ENCODE measurements around the gene ETNK2. TPM values are rescaled to one million over a fixed set of nuclear protein-coding genes. Genes with fewer than 3 reads are reported as not detected.

The ETNK2 gene
- total RNA-seq, 1 donor from 2014 or later = 5.0 TPM

DNA sequence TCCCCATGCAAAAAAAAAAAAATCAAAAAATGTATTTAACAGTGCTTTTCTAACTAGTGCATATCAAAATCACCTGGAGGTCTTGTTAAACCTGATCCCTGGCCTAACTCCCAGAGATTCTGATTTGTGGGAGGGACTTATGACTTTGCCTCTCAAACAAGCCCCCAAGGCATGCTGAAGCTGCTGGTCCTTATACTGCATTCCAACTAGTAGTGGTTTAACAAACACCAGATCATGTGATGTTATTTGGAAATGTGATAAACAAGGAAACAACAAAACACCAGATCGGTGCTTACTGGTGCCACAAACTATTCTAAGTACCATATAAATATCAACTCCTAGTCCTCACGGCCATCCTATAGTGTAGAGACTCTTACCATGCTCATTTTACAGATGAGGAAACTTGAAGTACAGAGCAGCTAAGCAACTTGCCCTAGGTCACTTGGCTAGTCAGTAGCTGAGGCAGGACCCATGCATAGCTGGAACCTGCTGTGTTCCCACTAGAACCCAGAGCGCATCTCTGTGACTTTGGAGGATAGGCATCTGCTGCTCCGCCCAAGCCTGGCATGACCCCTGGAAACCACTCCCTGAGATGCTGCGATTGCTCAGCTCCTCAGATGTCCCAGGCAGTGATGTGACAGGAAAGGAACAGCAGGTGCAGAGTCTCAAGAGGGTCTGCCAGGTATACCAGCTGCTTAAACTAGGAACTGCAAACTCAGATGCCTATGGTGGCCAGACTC is 40.8 kb downstream of the ETNK2 start:
- no peak for DNase-seq
- Mint-ChIP-seq H3K9me3 (ENCODE audit: unreplicated experiment) (peaks cover 2% of the 10 kb centered on the region), H3K4me1 (ENCODE audit: low read depth, unreplicated experiment) (no peaks in the 10 kb centered on the region), H3K27me3 (ENCODE audit: unreplicated experiment) (no peaks in the 10 kb centered on the region), H3K36me3 (ENCODE audit: unreplicated experiment) (no peaks in the 10 kb centered on the region), H3K27ac (ENCODE audit: unreplicated experiment) (no peak overlapping the region), H3K4me3 (ENCODE audit: unreplicated experiment) (no peak overlapping the region)
- TF ChIP-seq, protein P1, sequence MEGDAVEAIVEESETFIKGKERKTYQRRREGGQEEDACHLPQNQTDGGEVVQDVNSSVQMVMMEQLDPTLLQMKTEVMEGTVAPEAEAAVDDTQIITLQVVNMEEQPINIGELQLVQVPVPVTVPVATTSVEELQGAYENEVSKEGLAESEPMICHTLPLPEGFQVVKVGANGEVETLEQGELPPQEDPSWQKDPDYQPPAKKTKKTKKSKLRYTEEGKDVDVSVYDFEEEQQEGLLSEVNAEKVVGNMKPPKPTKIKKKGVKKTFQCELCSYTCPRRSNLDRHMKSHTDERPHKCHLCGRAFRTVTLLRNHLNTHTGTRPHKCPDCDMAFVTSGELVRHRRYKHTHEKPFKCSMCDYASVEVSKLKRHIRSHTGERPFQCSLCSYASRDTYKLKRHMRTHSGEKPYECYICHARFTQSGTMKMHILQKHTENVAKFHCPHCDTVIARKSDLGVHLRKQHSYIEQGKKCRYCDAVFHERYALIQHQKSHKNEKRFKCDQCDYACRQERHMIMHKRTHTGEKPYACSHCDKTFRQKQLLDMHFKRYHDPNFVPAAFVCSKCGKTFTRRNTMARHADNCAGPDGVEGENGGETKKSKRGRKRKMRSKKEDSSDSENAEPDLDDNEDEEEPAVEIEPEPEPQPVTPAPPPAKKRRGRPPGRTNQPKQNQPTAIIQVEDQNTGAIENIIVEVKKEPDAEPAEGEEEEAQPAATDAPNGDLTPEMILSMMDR (IDR thresholded peaks at IDR 0.05; ENCODE audit: partially characterized antibody, unreplicated experiment) = no peak

DNA sequence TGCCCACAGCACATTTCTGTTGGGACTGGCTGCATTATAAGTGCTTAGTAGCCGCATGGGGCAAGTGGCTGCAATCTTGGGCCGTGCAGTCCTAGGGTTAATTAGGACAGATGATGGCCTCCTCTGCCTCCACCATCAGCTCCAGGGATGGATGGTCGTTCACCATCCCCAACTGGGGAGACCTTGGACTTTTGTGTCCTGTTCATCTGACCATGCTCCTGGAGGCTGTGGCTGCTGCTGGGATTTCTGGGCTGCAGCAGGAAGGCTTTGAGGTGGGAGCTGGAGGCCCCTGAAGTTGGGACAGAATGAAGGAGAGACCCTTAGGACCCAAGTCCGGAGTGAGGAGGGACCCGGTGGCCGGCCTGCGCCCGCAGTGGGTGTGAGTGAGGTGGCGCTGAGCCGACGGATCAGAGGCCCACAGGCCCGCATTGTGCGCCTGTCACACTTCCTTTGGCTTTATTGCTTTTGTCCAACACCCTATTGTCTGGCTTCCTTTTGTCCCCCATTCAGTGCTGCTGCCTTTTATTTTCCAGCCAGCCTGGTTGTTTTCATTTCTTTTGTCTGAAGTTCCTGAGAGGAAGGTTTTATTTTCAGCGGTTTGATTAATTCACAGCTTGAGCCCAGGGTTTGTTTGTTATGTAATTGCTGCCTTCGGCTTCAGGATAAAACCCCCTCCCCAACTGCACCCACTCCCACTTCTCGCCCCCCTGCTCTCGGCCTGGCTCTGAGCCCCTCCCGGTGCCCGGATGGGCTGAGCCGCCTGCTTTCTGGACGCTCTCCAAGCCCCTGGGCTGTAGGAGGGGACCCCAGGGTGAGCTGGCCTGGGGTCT is 43.3 kb downstream of the ETNK2 start:
- no peak overlapping the region for H3K27ac Mint-ChIP-seq (ENCODE audit: unreplicated experiment)
- no peak for DNase-seq
- no peak overlapping the region for H3K4me3 Mint-ChIP-seq (ENCODE audit: unreplicated experiment)
- H3K36me3 Mint-ChIP-seq (ENCODE audit: unreplicated experiment) = no peaks in the 10 kb centered on the region
- no peaks in the 10 kb centered on the region for H3K27me3 Mint-ChIP-seq (ENCODE audit: unreplicated experiment)
- TF ChIP-seq, protein P1 (IDR thresholded peaks at IDR 0.05; ENCODE audit: partially characterized antibody, unreplicated experiment) = no peak
- H3K4me1 Mint-ChIP-seq (ENCODE audit: low read depth, unreplicated experiment) = no peaks in the 10 kb centered on the region
- peaks cover 2% of the 10 kb centered on the region for H3K9me3 Mint-ChIP-seq (ENCODE audit: unreplicated experiment)

DNA sequence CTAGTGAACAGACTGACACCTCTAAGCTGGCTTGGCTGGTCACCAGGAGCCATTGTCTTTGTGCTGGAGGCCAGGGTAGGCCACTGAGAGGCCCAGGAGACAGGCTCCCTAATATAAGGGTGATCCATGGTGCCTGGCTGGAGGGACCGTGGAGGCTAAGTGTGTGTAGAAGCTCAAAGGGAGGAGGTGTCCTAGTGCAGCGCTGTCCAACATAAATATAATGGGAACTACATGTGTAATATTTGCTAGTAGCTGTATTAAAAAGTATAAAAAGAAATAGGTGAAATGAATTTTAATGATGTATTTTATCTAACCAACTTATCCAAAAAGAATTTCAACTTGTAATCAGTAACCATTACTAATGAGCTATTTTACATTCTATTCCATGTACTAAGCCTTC is 44.0 kb downstream of the ETNK2 start:
- no peaks in the 10 kb centered on the region for H3K4me1 Mint-ChIP-seq (ENCODE audit: low read depth, unreplicated experiment)

DNA sequence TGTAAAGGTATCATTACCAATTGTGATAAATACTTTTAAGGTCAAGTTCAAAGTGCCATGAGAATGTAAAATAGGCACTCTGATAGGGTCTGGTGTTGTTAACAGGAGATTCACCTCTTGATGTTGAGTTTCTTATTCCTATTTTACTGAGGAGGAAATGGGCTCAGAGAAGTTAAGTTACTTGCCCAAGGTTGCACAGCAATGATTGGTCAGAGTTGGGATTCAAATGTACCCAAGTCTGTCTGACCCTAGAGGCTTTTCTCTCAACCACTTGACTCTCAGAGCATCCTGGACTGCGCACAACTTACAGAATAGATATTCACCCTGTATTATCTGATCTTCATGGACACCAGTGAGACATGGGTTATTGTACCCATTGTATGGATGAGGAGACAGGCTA is 45.0 kb downstream of the ETNK2 start:
- no peak overlapping the region for H3K4me3 Mint-ChIP-seq (ENCODE audit: unreplicated experiment)
- no peaks in the 10 kb centered on the region for H3K4me1 Mint-ChIP-seq (ENCODE audit: low read depth, unreplicated experiment)
- TF ChIP-seq, protein P1 (IDR thresholded peaks at IDR 0.05; ENCODE audit: partially characterized antibody, unreplicated experiment) = no peak
- peaks cover 1% of the 10 kb centered on the region for H3K27me3 Mint-ChIP-seq (ENCODE audit: unreplicated experiment)
- no peak for DNase-seq
- H3K27ac Mint-ChIP-seq (ENCODE audit: unreplicated experiment) = no peak overlapping the region
- H3K9me3 Mint-ChIP-seq (ENCODE audit: unreplicated experiment) = peaks cover 4% of the 10 kb centered on the region
- H3K36me3 Mint-ChIP-seq (ENCODE audit: unreplicated experiment) = no peaks in the 10 kb centered on the region

More for the DNA sequence above, 44.0 kb downstream of the ETNK2 start:
- H3K9me3 Mint-ChIP-seq (ENCODE audit: unreplicated experiment) = peaks cover 2% of the 10 kb centered on the region
- no peak overlapping the region for H3K27ac Mint-ChIP-seq (ENCODE audit: unreplicated experiment)
- no peak overlapping the region for H3K4me3 Mint-ChIP-seq (ENCODE audit: unreplicated experiment)
- H3K36me3 Mint-ChIP-seq (ENCODE audit: unreplicated experiment) = no peaks in the 10 kb centered on the region
- DNase-seq = no peak
- TF ChIP-seq, protein P1 (IDR thresholded peaks at IDR 0.05; ENCODE audit: partially characterized antibody, unreplicated experiment) = no peak
- H3K27me3 Mint-ChIP-seq (ENCODE audit: unreplicated experiment) = no peaks in the 10 kb centered on the region

DNA sequence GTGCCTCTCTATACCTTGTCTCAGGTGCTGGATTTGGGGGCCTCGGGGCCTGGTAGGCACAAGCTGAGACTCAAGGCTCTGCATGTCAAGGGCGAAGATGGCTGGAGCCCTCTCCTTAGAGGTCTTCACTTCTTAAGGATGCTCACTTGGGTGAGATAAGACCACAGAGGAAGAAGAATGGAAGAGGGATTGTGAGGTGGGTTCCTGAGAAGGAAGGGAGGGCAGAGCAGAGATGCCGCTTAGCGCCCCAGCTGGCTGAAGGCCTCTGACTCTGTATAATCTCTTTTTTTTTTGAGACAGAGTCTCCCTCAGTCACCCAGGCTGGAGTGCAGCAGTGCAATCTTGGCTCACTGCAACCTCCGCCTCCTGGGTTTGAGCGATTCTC is 46.7 kb downstream of the ETNK2 start:
- TF ChIP-seq, protein P1 (IDR thresholded peaks at IDR 0.05; ENCODE audit: partially characterized antibody, unreplicated experiment) = no peak
- H3K4me1 Mint-ChIP-seq (ENCODE audit: low read depth, unreplicated experiment) = no peaks in the 10 kb centered on the region
- H3K9me3 Mint-ChIP-seq (ENCODE audit: unreplicated experiment) = peaks cover 4% of the 10 kb centered on the region
- no peaks in the 10 kb centered on the region for H3K36me3 Mint-ChIP-seq (ENCODE audit: unreplicated experiment)
- no peak for DNase-seq
- peaks cover 4% of the 10 kb centered on the region for H3K27me3 Mint-ChIP-seq (ENCODE audit: unreplicated experiment)
- H3K27ac Mint-ChIP-seq (ENCODE audit: unreplicated experiment) = no peak overlapping the region
- H3K4me3 Mint-ChIP-seq (ENCODE audit: unreplicated experiment) = no peak overlapping the region
